Neural cell (in vitro differentiated cells): Measurements from ENCODE around the gene RERGL. TPM values are rescaled to one million over a fixed set of nuclear protein-coding genes. Genes with fewer than 3 reads are reported as not detected.

Experiments used
- H2AFZ ChIP-seq: fragments of 200-600, 300-800 bp; sonication (generic), shearing (Covaris generic); 2 replicates; pipeline ENCODE4 v1.6.0; 2014; ENCODE audit warnings: low read depth, mild to moderate bottlenecking, antibody characterized with exemption, low read length, moderate library complexity
- H3F3A ChIP-seq: fragments of 200-600 bp; shearing (Covaris generic); 2 replicates; pipeline ENCODE4 v1.6.1; 2016; ENCODE audit warnings: mild to moderate bottlenecking, moderate library complexity, mixed read lengths, antibody characterized with exemption, low read length; ENCODE audit not compliant: insufficient read depth, poor library complexity, severe bottlenecking
- H3K27ac ChIP-seq: fragments of 200-600, 300-800 bp; sonication (generic), shearing (Covaris generic); 2 replicates; pipeline ENCODE4 v1.5.1; 2014; ENCODE audit warnings: mild to moderate bottlenecking, low read length, moderate library complexity
- H3K27me3 ChIP-seq: fragments of 300-800, 200-600 bp; sonication (generic), shearing (Covaris generic); 2 replicates; pipeline ENCODE4 v1.6.0; 2014; ENCODE audit warnings: mild to moderate bottlenecking, low read depth, low read length, moderate library complexity; ENCODE audit not compliant: insufficient read depth
- H3K36me3 ChIP-seq: fragments of 300-800, 200-600 bp; sonication (generic), shearing (Covaris generic); 2 replicates; pipeline ENCODE4 v1.5.1; 2014; ENCODE audit warnings: mild to moderate bottlenecking, antibody characterized with exemption, low read length, moderate library complexity; ENCODE audit not compliant: insufficient read depth
- H3K4me2 ChIP-seq: fragments of 300-800, 200-600 bp; sonication (generic), shearing (Covaris generic); 2 replicates; pipeline ENCODE4 v1.6.0; 2014; ENCODE audit warnings: mild to moderate bottlenecking, low read length
- H3K4me3 ChIP-seq: fragments of 300-800, 200-600 bp; sonication (generic), shearing (Covaris generic); 2 replicates; pipeline ENCODE4 v1.5.1; 2014; ENCODE audit warnings: mild to moderate bottlenecking, low read length, moderate library complexity
- H3K79me2 ChIP-seq: fragments of 200-600 bp; shearing (Covaris generic); replicated peaks from 2 replicates; pipeline ENCODE4 v1.6.0; 2014; ENCODE audit warnings: mild to moderate bottlenecking, low read length, moderate library complexity; ENCODE audit not compliant: insufficient read depth
- H3K9ac ChIP-seq: fragments of 300-800, 200-600 bp; sonication (generic), shearing (Covaris generic); 2 replicates; pipeline ENCODE4 v1.6.1; 2016; ENCODE audit warnings: mild to moderate bottlenecking, low read length, mixed read lengths
- H3K9me2 ChIP-seq: fragments of 200-600 bp; shearing (Covaris generic); 2 replicates; pipeline ENCODE4 v1.6.1; 2016; ENCODE audit warnings: mild to moderate bottlenecking, low read length, mixed read lengths; ENCODE audit not compliant: insufficient read depth
- H3K9me3 ChIP-seq: fragments of 200-600, 300-800 bp; sonication (generic), shearing (Covaris generic); 2 replicates; pipeline ENCODE4 v1.6.1; 2016; ENCODE audit warnings: mild to moderate bottlenecking, mixed run types, low read length, moderate library complexity, mixed read lengths
- H4K20me1 ChIP-seq: fragments of 200-600 bp; shearing (Covaris generic); 2 replicates; pipeline ENCODE4 v1.6.1; 2016; ENCODE audit warnings: mild to moderate bottlenecking, mixed run types; ENCODE audit not compliant: insufficient read depth
- CTCF ChIP-seq: fragments of 450-650 bp; IDR thresholded peaks from 2 replicates; pipeline ENCODE4 v1.5.1; 2014; ENCODE audit warnings: antibody characterized with exemption, mild to moderate bottlenecking, moderate library complexity; ENCODE audit not compliant: poor library complexity, severe bottlenecking
- EP300 ChIP-seq: fragments of 450-650 bp; conservative IDR thresholded peaks from 2 replicates; pipeline ENCODE4 v1.6.1; 2014; ENCODE audit warnings: antibody characterized with exemption, mild to moderate bottlenecking, moderate library complexity; ENCODE audit not compliant: poor library complexity, severe bottlenecking
- EZH2 ChIP-seq: fragments of 200-600, 300-800 bp; shearing (Covaris generic), sonication (generic); IDR thresholded peaks from 2 replicates; pipeline ENCODE4 v1.6.1; 2014; ENCODE audit warnings: antibody characterized with exemption, low read length, borderline replicate concordance, mild to moderate bottlenecking; ENCODE audit not compliant: insufficient read depth, poor library complexity, severe bottlenecking
- MXI1 ChIP-seq: fragments of 450-650 bp; conservative IDR thresholded peaks from 2 replicates; pipeline ENCODE4 v1.6.1; 2014; ENCODE audit warnings: antibody characterized with exemption, mild to moderate bottlenecking; ENCODE audit not compliant: poor library complexity, severe bottlenecking
- POLR2AphosphoS5 ChIP-seq: IDR thresholded peaks from 2 replicates; pipeline ENCODE4 v1.6.1; 2012
- RAD21 ChIP-seq: fragments of 450-650 bp; conservative IDR thresholded peaks from 2 replicates; pipeline ENCODE4 v1.6.1; 2014; ENCODE audit warnings: antibody characterized with exemption, mild to moderate bottlenecking, moderate library complexity
- REST ChIP-seq: IDR thresholded peaks from 2 replicates; pipeline ENCODE4 v1.6.1; 2012; ENCODE audit warnings: borderline replicate concordance
- SMC3 ChIP-seq: fragments of 450-650 bp; conservative IDR thresholded peaks from 2 replicates; pipeline ENCODE4 v1.6.1; 2014; ENCODE audit warnings: antibody characterized with exemption, mild to moderate bottlenecking, moderate library complexity; ENCODE audit not compliant: poor library complexity
- TAF1 ChIP-seq: IDR thresholded peaks from 2 replicates; pipeline ENCODE4 v1.6.1; 2012; ENCODE audit warnings: low read depth
- polyA plus RNA-seq: library from polyadenylated mRNA; depleted of rRNA; stranded (reverse); fragments of >200 nt; gene quantifications from 2 replicates; pipeline ENCODE4 v1.2.3, GENCODE V29; 2014

RERGL gene
- polyA plus RNA-seq, 1 donor from 2014 or later: not detected

GRCh38 chr12:18072723-18073122 is 17.3 kb downstream of the RERGL start:
- H3K9me3 ChIP-seq: no peaks in the 10 kb centered on the region
- H3F3A ChIP-seq: no peaks in the 10 kb centered on the region
- H3K36me3 ChIP-seq: no peaks in the 10 kb centered on the region
- no peak overlapping the region for H3K27ac ChIP-seq
- H3K9ac ChIP-seq: no peak overlapping the region
- H3K9me2 ChIP-seq: no peaks in the 10 kb centered on the region
- H3K4me3 ChIP-seq: no peak overlapping the region
- no peaks in the 10 kb centered on the region for H4K20me1 ChIP-seq
- no peaks in the 10 kb centered on the region for H3K27me3 ChIP-seq
- H3K4me2 ChIP-seq: no peak overlapping the region
- no peak overlapping the region for H2AFZ ChIP-seq
- H3K79me2 ChIP-seq: no peaks in the 10 kb centered on the region
- no peak for TF ChIP-seq EP300
- no peak for TF ChIP-seq POLR2AphosphoS5
- TF ChIP-seq RAD21: no peak
- TF ChIP-seq REST: no peak
- no peak for TF ChIP-seq MXI1

- Histone ChIP-seq H3K36me3 (no peaks in the 10 kb centered on the region), H3K9me3 (no peaks in the 10 kb centered on the region), H3K9me2 (no peaks in the 10 kb centered on the region), H3K27me3 (no peaks in the 10 kb centered on the region), H3K4me2 (no peak overlapping the region), H3K27ac (no peak overlapping the region), H3K4me3 (no peak overlapping the region), H3K9ac (no peak overlapping the region), H3F3A (no peaks in the 10 kb centered on the region), H3K79me2 (no peaks in the 10 kb centered on the region), H4K20me1 (no peaks in the 10 kb centered on the region), H2AFZ (no peak overlapping the region)
- TF ChIP-seq EP300: no peak
- TF ChIP-seq RAD21: no peak
- TF ChIP-seq EZH2: no peak
Observed at GRCh38 chr12:18071336-18071735, 18.7 kb downstream of the RERGL start.

GRCh38 chr12:18068355-18068754 is 21.6 kb downstream of the RERGL start:
- Histone ChIP-seq H3K36me3 (no peaks in the 10 kb centered on the region), H3K27ac (no peak overlapping the region), H3K9me2 (no peaks in the 10 kb centered on the region), H3K79me2 (no peaks in the 10 kb centered on the region), H3F3A (no peaks in the 10 kb centered on the region), H3K4me3 (no peak overlapping the region), H3K4me2 (no peak overlapping the region), H3K27me3 (no peaks in the 10 kb centered on the region), H4K20me1 (no peaks in the 10 kb centered on the region), H3K9ac (no peak overlapping the region), H2AFZ (no peak overlapping the region), H3K9me3 (no peaks in the 10 kb centered on the region)
- no peak for TF ChIP-seq EP300
- TF ChIP-seq POLR2AphosphoS5: no peak
- no peak for TF ChIP-seq SMC3
- no peak for TF ChIP-seq EZH2
- TF ChIP-seq REST: no peak
- TF ChIP-seq MXI1: no peak
- no peak for TF ChIP-seq TAF1
- no peak for TF ChIP-seq RAD21
- TF ChIP-seq CTCF: no peak
